GM12878 (cell line): ENCODE measurements around the gene OPCML. TPM values are rescaled to one million over a fixed set of nuclear protein-coding genes. Genes with fewer than 3 reads are reported as not detected.

Experiments used
- ATAC-seq: fragments of 200-7000 bp; cut with Tn5 transposase; 3 replicates; pipeline ENCODE4 v1.9.1; 2020; ENCODE audit warnings: mild to moderate bottlenecking, moderate library complexity
- BruUV-seq: library from RNA; stranded (reverse); fragments of 400-500 nt; replicated peaks from 2 replicates; lab custom pipeline; 2021; lab: Mats Ljungman, UMichigan
- CTCF ChIA-PET: fragments of 300-600 bp; sonication (Branson Sonifier 250); formaldehyde crosslinking; extraction: SDS; loops from one replicate; lab custom pipeline; 2021; ENCODE audit warnings: inconsistent platforms; lab: Yijun Ruan, JAX
- POLR2A ChIA-PET: fragments of 350-600 bp; formaldehyde crosslinking; extraction: SDS; loops from one replicate; lab custom pipeline; 2021; ENCODE audit warnings: inconsistent platforms; lab: Charles Lee
- RAD21 ChIA-PET: fragments of 300-600 bp; sonication (Branson Sonifier 250); formaldehyde crosslinking; loops from one replicate; lab custom pipeline; 2023; ENCODE audit warnings: antibody characterized with exemption; ENCODE audit not compliant: unreplicated experiment; lab: Charles Lee
- SMC1A ChIA-PET: fragments of 300-600 bp; sonication (Branson Sonifier 250); formaldehyde crosslinking; loops from one replicate; lab custom pipeline; 2023; ENCODE audit not compliant: unreplicated experiment, uncharacterized antibody; lab: Charles Lee
- DNase-seq: peaks from one replicate; pipeline ENCODE4 v3.0.0-alpha.2; 2011; ENCODE audit warnings: low read depth, low spot score
- FAIRE-seq: peaks from 3 replicates; lab custom pipeline; 2011; peaks lifted over from hg19 to GRCh38; lab: Jason Lieb, UNC
- H2AFZ ChIP-seq: 2 replicates; pipeline ENCODE4 v1.6.0; 2011; ENCODE audit warnings: low read depth, low read length, control low read depth; ENCODE audit not compliant: control insufficient read depth
- H3K27ac ChIP-seq: 2 replicates; pipeline ENCODE4 v1.5.1; 2011; ENCODE audit warnings: control low read depth; ENCODE audit not compliant: control insufficient read depth, insufficient read depth
- H3K27me3 ChIP-seq, 2 experiments: replicated peaks in 1 of 2; 2 replicates each; pipeline versions ENCODE4 v1.6.0 to v1.6.1; 2011; ENCODE audit warnings: low read length in 1 of 2; ENCODE audit not compliant: control insufficient read depth in 2 of 2, insufficient read depth in 2 of 2
- H3K36me3 ChIP-seq, 2 experiments: 2 replicates each; pipeline ENCODE4 v1.5.1; 2011; ENCODE audit warnings: low read length in 1 of 2; ENCODE audit not compliant: control insufficient read depth in 2 of 2, insufficient read depth in 2 of 2
- H3K4me1 ChIP-seq: 2 replicates; pipeline ENCODE4 v1.6.1; 2011; ENCODE audit warnings: mild to moderate bottlenecking, low read length, moderate library complexity, mixed read lengths; ENCODE audit not compliant: control insufficient read depth, insufficient read depth
- H3K4me2 ChIP-seq: 2 replicates; pipeline ENCODE4 v1.6.0; 2011; ENCODE audit warnings: control low read depth; ENCODE audit not compliant: control insufficient read depth, insufficient read depth
- H3K4me3 ChIP-seq: fragments of 200-600 bp; sonication (generic); 2 replicates; pipeline ENCODE4 v1.5.1; 2016
- H3K79me2 ChIP-seq: 2 replicates; pipeline ENCODE4 v1.6.0; 2011; ENCODE audit warnings: low read length; ENCODE audit not compliant: control insufficient read depth, insufficient read depth
- H3K9ac ChIP-seq: 2 replicates; pipeline ENCODE4 v1.8.0; 2011; ENCODE audit warnings: low read length, control low read depth, mixed read lengths; ENCODE audit not compliant: control insufficient read depth, insufficient read depth
- H3K9me3 ChIP-seq: replicated peaks from 3 replicates; pipeline ENCODE4 v1.5.1; 2011; ENCODE audit warnings: mild to moderate bottlenecking, low read length; ENCODE audit not compliant: control insufficient read depth, insufficient read depth
- H4K20me1 ChIP-seq: 2 replicates; pipeline ENCODE4 v1.6.0; 2011; ENCODE audit not compliant: control insufficient read depth, insufficient read depth
- CHD1 ChIP-seq: IDR thresholded peaks from 2 replicates; pipeline ENCODE4 v1.6.1; 2012; ENCODE audit warnings: low read depth, low read length, improper control_type of control experiment
- CHD2 ChIP-seq: IDR thresholded peaks from 2 replicates; pipeline ENCODE4 v1.6.1; 2011; ENCODE audit warnings: low read depth, low read length, improper control_type of control experiment, borderline replicate concordance
- NR2C2 ChIP-seq: IDR thresholded peaks from 2 replicates; pipeline ENCODE4 v1.6.1; 2011; ENCODE audit warnings: borderline replicate concordance, low read depth; ENCODE audit not compliant: control insufficient read depth, insufficient read length
- NR2F1 ChIP-seq: fragments of 450-650 bp; conservative IDR thresholded peaks from 2 replicates; pipeline ENCODE4 v1.6.1; 2017; ENCODE audit warnings: mild to moderate bottlenecking
- POLR2A ChIP-seq: IDR thresholded peaks from 2 replicates; pipeline ENCODE4 v1.6.1; 2011; ENCODE audit warnings: low read depth, mild to moderate bottlenecking, low read length
- RELB ChIP-seq: fragments of 450-650 bp; IDR thresholded peaks from 2 replicates; pipeline ENCODE4 v1.6.1; 2017; ENCODE audit warnings: low read depth, mild to moderate bottlenecking, moderate library complexity
- SIX5 ChIP-seq: IDR thresholded peaks from 2 replicates; pipeline ENCODE4 v1.6.1; 2011; ENCODE audit warnings: mild to moderate bottlenecking, low read depth, low read length, moderate library complexity; ENCODE audit not compliant: severe bottlenecking
- TARDBP ChIP-seq: IDR thresholded peaks from 2 replicates; pipeline ENCODE4 v1.6.1; 2016; ENCODE audit warnings: borderline replicate concordance
- ZNF384 ChIP-seq: IDR thresholded peaks from 2 replicates; pipeline ENCODE4 v1.6.1; 2012; ENCODE audit warnings: low read depth, mild to moderate bottlenecking, low read length, improper control_type of control experiment, borderline replicate concordance
- WGBS: methylation state at CpG from one replicate; pipeline ENCODE4 v1.1.6; 2016; ENCODE audit warnings: low lambda C conversion rate; ENCODE audit not compliant: insufficient replicate concordance, insufficient coverage; ENCODE audit errors: missing lambda C conversion rate; 5-methylcytosine and 5-hydroxymethylcytosine counted together
- in situ Hi-C: fragments of 300-500 bp; cut with MboI; formaldehyde crosslinking; loops from 9 replicates; pipeline ENCODE4 v1.14.3; 2018; ENCODE audit warnings: mixed read lengths
- intact Hi-C: fragments of 100-400 bp; cut with micrococcal nuclease; formaldehyde crosslinking; loops from one replicate; pipeline ENCODE4 v1.14.2; 2022; ENCODE audit not compliant: unreplicated experiment
- polyA plus RNA-seq, 11 experiments: library from polyadenylated mRNA; depleted of rRNA in 4 of 11; unstranded in 6 of 11; stranded (reverse) in 5 of 11; fragments of >200 nt; fragmentation: Nextera tagmentation in 4 of 11; fragmentation: Illumina TruSeq in 1 of 11; extraction: Ambion mirVana in 4 of 11; extraction: Trizol in 1 of 11; gene quantifications; 1 replicate in 1 of 11; 2 replicates in 10 of 11; pipeline versions ENCODE4 v1.2.1 to v1.2.3, GENCODE V29; 2011 to 2016; ENCODE audit warnings: inconsistent platforms in 2 of 11, missing spikeins in 2 of 11, low read depth in 1 of 11
- total RNA-seq, 4 experiments: library from RNA; depleted of rRNA in 3 of 4; stranded (reverse); fragments of >200 nt in 3 of 4; fragmentation: Illumina TruSeq in 1 of 4; extraction: Trizol in 1 of 4; gene quantifications; 2 replicates each; pipeline versions ENCODE4 v1.2.1 to v1.2.3, GENCODE V29; 2013 to 2021

Gene OPCML
- total and polyA plus RNA-seq, 10 of the 15 experiments (the other 5 are each of a cell fraction or from before 2014, with no cell fraction given): 0.84 TPM; not detected in 9

GRCh38 chr11:132718711-132719671 is 813.3 kb downstream of the OPCML start:
- ATAC-seq (peak; percentile 21; the same call in 1 of the 3 replicates), FAIRE-seq (no peak), DNase-seq (no peak)
- Histone ChIP-seq H2AFZ (no peak overlapping the region), H3K27me3 (no peaks in the 10 kb centered on the region; a peak in 1 of 4 replicates), H3K36me3 (no peaks in the 10 kb centered on the region), H3K4me1 (no peaks in the 10 kb centered on the region), H4K20me1 (no peaks in the 10 kb centered on the region), H3K9me3 (no peaks in the 10 kb centered on the region; the same call in 2 of the 3 replicates), H3K9ac (no peak overlapping the region), H3K79me2 (no peaks in the 10 kb centered on the region), H3K4me3 (no peak overlapping the region), H3K4me2 (no peak overlapping the region), H3K27ac (no peak overlapping the region)
- BruUV-seq: no TSS peak
- in situ Hi-C loops: no loop called here
- SMC1A ChIA-PET: no interaction called here
- POLR2A ChIA-PET: no interaction called here
- 39% methylated on average over 27 of the region's 27 CpGs for WGBS
- CTCF ChIA-PET: interaction anchor here (1.1 kb wide), 1 partner anchor 9 kb away, joined by 4 read pairs; no protein-coding TSS in a partner anchor
- intact Hi-C loops: no loop called here
- RAD21 ChIA-PET: no interaction called here
- TF ChIP-seq NR2F1 (no peak), CHD1 (no peak), POLR2A (no peak), SIX5 (no peak), TARDBP (no peak), ZNF384 (no peak), CHD2 (no peak), RELB (no peak), NR2C2 (no peak)
